GM18511 (cell line): ENCODE measurements around the gene CD46.
A peak's percentile ranks its signal among the peaks of the same experiment; 100 is the strongest.
"Not testable (repeated sequence)": the region's sequence is repeated elsewhere in the genome, so short reads cannot be mapped to it uniquely, and the experiment has no call there.

ENCODE experiments used
- ATAC-seq: cut with Tn5 transposase; IDR thresholded peaks from one replicate; pipeline ENCODE4 v1.9.1; 2021; ENCODE audit warnings: mild to moderate bottlenecking, moderate library complexity; ENCODE audit not compliant: unreplicated experiment

Gene CD46

DNA sequence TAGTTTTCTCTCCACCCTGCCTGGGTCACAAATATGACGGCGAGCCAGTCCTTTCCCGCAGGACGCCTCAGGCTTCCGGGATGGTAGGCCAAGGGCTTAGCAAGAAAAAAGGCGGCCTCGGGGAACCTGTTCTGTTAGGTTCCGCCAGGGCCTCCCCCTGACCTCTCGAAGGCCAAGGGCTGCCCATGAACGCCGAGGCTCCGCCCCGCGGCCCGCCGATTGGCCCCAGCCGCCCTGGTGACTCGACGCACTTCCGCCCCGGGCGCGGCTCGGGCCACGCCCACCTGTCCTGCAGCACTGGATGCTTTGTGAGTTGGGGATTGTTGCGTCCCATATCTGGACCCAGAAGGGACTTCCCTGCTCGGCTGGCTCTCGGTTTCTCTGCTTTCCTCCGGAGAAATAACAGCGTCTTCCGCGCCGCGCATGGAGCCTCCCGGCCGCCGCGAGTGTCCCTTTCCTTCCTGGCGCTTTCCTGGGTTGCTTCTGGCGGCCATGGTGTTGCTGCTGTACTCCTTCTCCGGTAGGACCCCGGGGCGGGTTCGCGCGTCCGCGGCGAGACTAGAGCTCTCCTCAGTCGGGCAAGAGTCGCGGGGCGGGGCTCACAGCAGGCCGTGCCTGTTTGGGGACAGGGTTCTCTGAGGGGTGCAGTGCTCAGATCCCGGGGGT, at the start of gene CD46:
TSS of gene CD46 (plus strand) at position 265 of the 666 bp plus-strand sequence. CDS start at position 424, 159 bp downstream.
- ATAC-seq: peak; percentile 94

DNA sequence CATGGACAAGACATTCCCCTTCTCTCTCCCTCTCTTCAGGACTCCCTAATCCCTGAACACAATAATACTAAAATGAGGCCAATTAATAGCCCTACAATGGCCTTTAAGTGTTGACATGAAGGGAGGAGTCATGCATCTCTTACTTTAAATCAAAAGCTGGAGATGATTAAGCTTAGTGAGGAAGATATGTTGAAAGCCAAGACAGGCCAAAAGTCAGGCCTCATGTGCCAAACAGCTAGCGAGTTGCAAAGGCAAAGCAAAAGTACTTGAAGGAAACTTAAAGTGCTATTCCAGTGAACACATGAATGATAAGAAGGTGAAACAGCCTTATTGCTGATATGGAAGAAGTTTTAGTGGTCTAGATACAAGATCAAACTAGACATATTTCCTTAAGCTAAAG, 49.5 kb upstream of the CD46 start:
- ATAC-seq: no peak

DNA sequence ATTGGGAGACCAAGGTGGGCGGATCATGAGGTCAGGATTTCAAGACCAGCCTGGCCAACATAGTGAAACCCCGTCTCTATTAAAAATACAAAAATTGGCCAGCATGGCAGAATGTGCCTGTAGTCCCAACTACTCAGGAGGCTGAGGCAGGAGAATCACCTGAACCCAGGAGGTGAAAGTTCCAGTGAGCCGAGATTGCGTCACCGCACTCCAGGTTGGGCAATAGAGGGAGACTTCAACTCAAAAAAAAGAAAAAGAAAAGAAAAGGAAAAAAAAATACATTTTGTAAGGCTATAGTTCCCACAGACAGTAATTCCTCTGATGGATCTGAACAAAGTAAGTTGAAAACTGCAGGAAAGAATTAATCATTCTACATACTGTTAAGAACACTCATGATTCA, 48.1 kb upstream of the CD46 start:
- ATAC-seq: no peak

DNA sequence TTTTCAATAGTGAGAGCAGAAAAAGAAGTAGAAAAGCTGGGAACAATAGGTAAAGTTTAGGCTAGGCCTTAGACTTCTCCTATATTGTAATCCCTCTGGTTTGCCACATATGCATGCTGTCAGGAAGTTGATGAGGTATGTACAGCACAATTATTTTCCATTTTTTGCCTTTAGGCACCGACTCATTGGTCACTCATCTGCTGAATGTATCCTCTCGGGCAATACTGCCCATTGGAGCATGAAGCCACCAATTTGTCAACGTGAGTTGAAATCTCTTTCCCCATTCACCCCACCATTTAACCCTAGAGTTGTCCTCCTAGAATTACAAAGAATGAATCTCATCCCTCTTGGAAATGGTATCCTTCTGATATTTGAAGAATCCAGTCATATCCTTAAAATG, 43.9 kb upstream of the CD46 start:
- ATAC-seq: not testable (repeated sequence)

DNA sequence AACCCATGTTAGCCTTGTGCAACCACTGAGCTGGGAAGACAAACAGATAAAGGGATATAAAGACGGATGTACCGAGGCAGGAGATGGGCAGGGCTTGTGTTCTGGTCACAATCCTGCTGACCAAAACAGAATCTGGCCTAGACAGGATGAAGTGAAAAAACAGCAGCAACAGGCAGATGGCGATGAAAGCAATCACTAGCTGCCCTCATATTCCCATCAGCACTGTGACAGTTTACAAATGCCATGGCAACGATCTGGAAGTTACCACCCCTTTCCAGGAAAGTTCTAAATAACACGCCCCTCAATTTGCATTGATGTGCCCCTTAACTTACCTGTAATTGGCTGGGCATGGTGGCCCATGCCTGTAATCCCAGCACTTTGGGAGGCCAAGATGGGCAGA, 40.6 kb upstream of the CD46 start:
- ATAC-seq: no peak

DNA sequence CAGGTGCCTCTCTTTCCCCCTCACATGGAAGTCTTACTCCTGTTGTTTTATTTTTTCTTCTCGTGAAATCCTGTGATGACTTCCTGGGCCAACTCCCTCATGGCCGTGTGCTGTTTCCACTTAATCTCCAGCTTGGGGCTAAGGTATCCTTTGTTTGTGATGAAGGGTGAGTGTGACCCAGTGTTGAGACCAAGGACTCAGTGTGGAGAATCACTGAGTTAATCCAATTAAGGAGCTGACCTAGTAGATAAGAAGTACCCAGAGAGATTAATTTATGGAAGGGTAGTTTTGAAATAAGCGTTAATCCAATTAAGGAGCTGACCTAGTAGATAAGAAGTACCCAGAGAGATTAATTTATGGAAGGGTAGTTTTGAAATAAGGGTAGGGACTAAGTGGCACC, 39.2 kb upstream of the CD46 start:
- ATAC-seq: not testable (repeated sequence)

DNA sequence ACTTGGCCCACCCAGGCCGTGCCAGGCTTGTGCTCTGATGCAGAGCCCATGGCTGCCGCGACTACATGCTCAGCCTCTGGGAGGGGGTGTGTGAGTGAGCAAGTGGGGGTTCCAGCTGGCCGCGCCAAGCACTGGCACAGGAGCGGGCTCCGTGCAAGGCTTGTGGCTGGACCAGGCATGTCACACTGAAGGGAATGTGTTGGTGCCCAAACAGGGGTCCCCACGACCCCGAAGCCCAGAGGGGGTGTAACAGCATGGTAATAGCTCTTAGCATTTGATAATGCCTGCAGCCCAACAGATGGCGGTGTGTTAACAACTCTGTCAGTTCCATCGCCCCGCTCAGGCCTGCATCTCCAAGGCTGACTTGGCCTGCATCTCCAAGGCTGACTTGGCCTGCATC, 38.3 kb upstream of the CD46 start:
- ATAC-seq: no peak

DNA sequence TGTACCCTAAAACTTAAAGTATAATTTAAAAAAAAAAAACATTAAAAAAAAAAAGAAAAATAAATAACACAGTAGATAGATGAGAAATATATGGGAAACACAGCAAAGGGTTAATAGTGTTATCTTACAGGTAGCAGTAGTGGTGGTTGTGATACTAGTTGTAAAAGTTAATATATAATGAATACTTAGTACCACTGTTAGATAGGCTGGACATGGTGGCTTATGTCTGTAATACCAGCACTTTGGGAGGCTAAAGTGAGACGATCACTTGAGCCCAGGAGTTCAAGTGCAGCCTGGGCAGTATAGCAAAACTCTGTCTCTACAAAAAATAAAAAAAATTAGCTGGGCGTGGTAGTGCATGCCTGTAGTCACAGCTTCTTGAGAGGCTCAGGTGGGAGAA, 32.6 kb upstream of the CD46 start:
- no peak for ATAC-seq

DNA sequence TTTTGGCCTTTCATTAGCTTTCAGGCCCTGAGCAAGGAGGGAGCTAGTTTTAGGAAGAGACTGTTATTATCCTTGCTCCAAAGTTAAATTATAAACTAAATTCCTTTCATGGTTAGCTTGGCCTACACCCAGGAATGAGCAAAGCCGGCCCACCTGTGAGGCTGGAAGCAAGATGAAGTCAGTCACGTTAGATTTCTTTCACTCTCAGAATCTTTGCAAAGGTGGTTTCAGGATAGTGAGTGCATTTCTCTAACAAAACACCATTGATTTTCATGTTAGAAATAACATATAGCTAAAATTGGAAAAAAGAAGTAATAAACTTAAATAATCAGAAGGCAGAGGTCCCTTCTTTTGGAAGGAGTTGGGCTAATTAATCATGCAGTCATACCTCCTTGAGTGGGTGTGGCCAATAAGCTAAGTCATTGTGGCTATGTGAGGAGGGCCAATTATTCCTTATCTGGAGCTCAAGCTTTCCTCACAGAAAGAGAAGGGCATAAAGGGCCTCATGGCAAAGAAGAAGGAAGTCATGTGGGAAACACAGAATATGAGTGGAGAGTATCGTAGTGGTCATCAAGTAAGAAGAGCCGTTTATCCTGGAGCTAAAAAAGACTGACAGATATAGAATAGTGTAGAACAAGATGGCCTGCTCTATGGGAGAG, 23.5 kb upstream of the CD46 start:
- ATAC-seq: not testable (repeated sequence)

DNA sequence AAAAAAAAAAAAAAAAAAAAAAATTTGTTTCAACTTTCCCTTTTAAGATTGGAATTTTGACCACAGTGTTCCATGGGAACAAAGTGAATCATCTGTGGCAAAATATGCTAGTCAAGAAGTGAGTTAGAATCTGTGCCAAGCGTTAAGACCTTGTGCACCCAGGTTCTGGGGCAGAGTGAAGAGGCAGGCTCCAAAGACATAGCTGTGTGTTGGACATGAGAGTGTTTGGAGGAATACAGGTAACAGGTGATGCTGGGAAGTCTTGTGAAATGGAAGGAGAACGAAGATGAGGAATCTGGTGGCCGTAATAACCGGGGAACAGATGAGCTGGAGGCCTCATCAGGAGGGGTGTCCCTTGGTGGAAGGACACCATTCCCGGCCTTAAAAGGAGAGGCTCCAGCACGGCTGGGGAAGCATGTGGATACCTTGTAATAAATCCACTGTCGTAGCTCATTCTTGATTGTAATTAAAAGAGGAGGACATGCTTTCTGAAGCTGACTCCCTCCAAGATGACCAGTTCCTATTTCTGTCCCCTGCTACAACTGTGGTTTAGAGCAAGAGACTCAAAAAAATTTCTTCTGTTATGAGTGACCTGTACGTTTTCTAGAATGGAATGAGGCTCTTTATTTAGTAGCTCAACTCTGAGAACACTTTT, 14.2 kb upstream of the CD46 start:
- ATAC-seq: not testable (repeated sequence)

DNA sequence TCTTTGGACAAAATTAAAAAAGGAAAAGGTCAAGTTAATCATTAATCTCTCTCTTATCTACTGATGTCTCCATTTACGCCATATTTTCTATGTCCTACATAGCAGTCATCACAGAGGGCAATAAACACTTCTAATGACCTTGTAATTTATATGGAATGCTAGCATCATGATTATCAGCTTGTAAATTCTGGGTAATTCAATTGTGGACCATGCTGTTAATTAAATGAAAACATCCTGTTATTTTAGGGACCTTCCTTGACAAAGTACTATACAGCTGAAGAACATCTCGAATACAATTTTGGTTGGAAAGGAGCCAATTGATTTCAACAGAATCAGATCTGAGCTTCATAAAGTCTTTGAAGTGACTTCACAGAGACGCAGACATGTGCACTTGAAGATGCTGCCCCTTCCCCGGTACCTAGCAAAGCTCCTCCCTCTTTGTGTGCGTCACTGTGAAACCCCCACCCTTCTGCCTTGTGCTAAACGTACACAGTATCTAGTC, 13.6 kb upstream of the CD46 start:
- ATAC-seq: not testable (repeated sequence)

DNA sequence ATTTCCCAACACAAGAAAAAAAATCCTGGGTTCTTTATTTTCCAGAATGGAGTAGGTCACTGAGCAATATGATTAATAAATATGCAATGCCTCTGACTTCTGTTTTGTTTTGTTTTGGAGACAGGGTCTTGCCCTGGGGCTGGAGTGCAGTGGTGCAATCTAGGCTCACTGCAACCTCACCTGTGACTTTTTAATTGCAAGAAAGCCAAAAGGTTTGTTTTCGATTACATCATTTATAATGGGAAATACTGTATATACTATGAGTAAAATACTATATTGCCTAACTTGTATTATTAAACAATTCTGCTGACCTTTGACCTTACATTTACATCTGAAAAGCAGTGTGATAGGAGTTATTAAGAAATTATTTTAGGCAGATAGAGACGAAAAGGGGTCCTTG, 11.6 kb upstream of the CD46 start:
- no peak for ATAC-seq

DNA sequence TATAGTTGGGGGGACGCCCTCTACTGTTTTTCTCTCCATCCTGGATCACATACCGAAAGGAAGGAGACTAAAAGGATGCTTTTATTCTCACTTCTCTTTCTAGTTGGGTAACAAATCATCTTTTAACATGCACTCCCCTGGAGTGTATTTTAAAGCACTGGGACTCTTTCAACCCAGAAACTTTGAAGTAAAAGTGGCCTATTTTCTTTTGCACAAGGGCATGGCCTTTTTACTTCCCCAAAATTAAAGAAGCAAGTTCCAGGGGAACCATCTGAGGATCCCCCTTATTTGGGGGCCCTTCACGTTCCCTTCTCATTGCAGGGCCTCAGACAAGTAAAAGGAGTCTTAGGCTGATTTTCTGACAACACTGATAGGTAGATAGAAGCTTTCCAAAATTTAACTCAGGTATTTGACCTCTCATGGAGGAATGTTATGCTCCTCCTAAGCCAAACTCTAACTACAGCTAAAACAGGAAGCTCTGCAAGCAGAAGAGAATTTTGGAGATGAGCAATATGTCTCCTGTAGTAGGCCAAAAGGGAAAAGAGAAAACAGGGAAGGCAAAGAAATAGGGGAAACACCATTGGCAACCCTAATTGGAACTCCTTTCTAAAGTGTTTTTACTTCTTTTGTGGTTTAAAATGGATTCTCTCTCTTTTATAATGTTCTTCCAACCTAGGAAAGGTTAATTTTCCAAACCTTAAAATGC, 8.9 kb upstream of the CD46 start:
- no peak for ATAC-seq

DNA sequence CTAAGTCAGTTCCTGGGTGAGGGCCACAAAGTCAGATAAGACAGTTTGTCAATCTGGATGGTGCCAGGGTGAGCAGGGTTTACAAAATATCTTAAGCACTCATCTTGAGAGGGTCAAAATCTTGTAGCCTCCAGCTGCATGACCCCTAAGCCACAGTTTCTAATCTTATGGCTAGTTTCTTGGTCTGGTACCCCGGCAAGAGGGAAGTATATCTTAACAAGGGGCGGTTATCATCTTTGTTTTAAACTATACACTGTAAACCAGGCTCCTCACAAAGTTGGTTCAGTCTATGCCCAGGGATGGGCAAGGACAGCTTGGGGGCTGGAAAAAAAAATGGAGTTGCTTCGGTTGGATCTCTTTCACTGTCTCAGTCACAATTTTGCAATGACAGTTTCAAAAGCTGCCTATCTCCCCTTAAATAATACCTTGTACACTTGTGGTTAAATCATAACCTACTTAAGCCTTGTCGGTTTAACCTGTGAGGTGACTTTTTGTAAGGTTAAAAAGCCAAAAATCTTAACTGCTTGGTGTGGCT, 7.8 kb upstream of the CD46 start:
- no peak for ATAC-seq

DNA sequence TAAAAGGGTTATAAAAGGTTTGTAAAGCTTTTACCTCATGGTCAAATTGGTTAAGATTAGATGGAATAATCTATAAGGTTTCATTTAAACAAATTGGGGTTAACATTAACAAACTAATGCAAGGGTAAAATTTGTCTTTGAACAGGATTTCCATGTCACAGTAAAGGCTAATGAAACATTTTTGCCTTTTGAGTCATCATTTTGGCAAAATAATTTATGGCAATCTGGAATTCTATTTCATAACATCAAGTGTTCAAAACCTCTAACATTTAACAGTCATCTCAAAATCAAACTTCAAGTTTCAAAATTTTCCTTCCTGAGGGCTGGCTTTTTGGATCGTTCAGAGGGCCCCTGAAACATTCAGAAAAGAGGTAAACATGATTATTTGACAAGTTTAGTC, 6.6 kb upstream of the CD46 start:
- no peak for ATAC-seq

DNA sequence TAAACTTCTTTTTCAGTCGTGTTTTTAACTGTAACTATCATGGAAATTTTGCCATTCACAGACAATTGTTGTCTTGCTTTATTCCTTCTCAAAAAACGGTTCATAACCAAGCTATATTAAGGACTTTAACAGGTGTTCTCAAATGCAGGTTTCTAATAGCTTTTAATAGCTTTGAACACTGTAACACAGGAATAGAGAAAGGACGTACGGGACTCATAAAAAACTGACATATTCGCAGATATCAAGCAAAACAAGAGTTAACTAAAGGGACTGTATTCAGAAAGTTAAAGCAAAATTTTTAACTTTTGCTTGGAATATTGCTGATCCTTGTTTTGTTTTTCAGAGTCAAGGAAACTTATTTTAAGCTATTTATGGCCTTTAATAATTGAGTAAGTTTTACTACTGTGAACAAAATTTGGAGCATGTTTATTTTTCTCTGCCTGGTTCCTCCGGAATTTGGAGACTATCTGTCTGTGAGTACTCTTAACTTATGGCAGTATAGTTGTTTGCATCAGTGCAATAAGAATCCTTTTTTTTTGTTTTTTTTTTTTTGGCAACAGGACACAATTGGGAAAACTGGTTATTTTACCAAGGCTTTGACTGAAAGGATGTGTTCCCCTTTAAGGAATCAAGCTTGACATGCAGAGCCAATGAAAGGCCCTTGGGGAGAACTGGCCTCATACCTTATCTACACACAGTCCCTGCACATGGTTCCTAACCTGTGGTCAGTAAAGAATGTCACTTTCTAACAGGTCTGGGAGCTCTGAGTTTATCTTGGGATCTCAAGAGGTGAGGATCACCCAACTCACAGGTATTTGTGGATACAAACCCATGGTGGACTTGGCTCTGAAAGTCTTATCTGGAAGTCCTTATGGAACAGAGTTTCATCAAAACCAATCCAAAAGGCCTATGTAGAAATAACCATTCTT, 5.8 kb upstream of the CD46 start:
- no peak for ATAC-seq

DNA sequence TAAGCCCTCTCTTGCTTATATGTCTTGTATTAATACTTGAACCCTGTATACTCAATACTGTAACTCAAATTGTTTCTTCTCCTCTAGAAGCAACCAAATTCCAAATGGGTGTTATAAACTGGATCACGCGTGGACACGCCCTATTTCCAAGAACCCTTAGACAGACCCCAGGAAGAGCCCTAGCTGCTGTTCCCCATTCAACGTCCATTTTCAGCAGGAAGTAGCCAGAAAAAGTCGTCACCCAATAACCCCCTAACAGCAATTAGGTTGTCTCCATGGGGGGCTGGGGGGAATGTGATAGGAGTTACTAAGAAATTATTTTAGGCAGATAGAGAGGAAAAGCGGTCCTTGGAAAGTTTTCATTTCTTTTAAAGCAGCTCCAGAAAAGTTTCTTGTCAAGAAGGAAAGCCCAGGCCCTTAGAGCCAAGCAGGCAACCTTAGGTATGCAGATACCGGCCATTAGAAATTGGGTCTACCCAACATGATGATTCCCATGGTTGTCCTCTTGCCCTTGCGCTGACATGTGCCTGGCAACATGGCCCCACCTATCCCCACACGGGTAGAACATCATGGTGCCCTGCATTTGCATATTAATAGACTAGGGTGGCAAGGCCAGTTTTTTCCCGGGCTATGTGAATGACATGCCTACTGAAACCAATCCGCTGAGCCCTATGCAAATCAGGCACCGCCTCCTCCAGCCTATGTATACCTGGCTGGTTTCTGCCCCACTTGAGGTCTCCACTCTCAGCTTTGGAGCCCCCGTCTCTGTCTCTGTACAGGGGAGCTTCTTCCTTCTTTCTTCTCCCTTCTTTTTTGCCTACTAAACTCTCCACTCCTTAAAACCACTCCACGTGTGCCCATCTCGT, 4.0 kb upstream of the CD46 start:
- ATAC-seq: no peak

DNA sequence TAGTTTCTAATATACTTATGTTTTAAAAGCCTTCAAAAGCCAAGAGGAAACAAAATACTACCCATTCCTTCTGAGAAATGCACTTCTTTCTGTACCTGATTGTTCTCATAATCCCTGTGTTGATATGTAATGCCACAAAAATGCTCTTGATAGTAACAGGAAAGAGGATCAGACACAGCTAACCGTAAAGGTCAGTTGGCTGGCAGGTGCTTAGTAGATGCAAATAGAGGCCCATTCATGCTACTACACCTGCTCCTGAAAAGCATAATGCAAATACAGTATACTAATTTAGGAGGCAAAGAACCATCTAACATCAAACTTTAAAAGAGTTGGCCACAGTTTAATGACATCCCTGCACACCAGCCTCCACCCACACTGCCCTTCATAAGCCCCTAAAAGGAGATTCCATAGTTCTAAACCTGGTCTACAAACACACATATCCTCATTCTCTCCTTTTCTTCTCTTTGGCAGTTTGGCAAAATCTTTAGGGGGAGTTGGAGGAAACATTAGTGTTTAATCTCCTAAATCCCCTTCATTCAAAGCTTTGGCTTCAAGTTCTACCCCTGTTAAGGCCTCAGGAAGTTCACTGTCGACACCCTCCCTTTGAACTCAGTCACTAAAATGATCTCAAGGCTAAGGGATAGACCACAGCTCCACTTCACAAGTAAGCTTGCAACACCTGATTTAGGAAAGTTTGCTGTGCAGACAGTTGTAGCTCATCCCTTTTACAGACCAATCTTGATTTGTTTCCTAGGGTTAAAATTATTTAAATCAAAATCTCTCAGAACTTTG, 2.9 kb upstream of the CD46 start:
- no peak for ATAC-seq
